BE2C (cell line): ENCODE data around the gene TCERG1L.

ENCODE experiments used
- DNase-seq: peaks from one replicate; pipeline ENCODE4 v3.0.0-alpha.2; 2020
- H3K27me3 ChIP-seq: fragments of 250-450 bp; sonication (Bioruptor Pico); 2 replicates; pipeline ENCODE4 v1.5.1; 2020; ENCODE audit warnings: mild to moderate bottlenecking
- H3K36me3 ChIP-seq: fragments of 250-450 bp; sonication (Bioruptor Pico); 2 replicates; pipeline ENCODE4 v1.5.1; 2020; ENCODE audit warnings: mild to moderate bottlenecking
- H3K4me1 ChIP-seq: fragments of 250-450 bp; sonication (Bioruptor Pico); 2 replicates; pipeline ENCODE4 v1.5.1; 2020
- H3K4me3 ChIP-seq: 2 replicates; pipeline ENCODE4 v1.5.1; 2011; ENCODE audit warnings: low read depth, low read length
- H3K9me3 ChIP-seq: fragments of 250-450 bp; sonication (Bioruptor Pico); 2 replicates; pipeline ENCODE4 v1.5.1; 2020
- TF ChIP-seq, protein P1 (sequence below): IDR thresholded peaks from 2 replicates; pipeline ENCODE4 v1.5.1; 2012; ENCODE audit warnings: mild to moderate bottlenecking, low read depth, low read length

The TCERG1L gene

DNA sequence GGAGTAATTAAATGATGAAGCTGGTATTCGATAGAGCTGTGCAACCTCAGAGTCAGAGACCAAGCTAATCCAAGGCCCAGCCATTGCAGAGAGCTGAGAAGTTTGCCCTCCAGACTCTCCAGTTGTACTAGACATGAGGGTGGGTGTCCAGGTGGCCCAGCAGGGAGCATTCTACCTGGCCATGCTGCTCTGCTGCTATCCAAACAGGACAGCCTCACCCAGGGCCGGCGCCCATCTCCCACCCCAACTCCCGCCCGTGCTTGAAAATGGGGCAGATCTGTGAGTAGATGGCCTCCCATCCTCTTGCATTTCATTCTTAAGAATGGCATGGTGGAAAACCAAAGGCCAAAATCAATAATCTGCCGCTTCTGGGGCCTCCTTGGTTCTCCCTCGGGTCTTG is 124.2 kb downstream of the TCERG1L start:
- no peaks in the 10 kb centered on the region for H3K4me1 ChIP-seq
- TF ChIP-seq, protein P1, sequence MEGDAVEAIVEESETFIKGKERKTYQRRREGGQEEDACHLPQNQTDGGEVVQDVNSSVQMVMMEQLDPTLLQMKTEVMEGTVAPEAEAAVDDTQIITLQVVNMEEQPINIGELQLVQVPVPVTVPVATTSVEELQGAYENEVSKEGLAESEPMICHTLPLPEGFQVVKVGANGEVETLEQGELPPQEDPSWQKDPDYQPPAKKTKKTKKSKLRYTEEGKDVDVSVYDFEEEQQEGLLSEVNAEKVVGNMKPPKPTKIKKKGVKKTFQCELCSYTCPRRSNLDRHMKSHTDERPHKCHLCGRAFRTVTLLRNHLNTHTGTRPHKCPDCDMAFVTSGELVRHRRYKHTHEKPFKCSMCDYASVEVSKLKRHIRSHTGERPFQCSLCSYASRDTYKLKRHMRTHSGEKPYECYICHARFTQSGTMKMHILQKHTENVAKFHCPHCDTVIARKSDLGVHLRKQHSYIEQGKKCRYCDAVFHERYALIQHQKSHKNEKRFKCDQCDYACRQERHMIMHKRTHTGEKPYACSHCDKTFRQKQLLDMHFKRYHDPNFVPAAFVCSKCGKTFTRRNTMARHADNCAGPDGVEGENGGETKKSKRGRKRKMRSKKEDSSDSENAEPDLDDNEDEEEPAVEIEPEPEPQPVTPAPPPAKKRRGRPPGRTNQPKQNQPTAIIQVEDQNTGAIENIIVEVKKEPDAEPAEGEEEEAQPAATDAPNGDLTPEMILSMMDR = no peak
- H3K9me3 ChIP-seq = no peaks in the 10 kb centered on the region
- H3K36me3 ChIP-seq = no peaks in the 10 kb centered on the region
- H3K4me3 ChIP-seq = no peak overlapping the region
- DNase-seq = no peak
- no peaks in the 10 kb centered on the region for H3K27me3 ChIP-seq

DNA sequence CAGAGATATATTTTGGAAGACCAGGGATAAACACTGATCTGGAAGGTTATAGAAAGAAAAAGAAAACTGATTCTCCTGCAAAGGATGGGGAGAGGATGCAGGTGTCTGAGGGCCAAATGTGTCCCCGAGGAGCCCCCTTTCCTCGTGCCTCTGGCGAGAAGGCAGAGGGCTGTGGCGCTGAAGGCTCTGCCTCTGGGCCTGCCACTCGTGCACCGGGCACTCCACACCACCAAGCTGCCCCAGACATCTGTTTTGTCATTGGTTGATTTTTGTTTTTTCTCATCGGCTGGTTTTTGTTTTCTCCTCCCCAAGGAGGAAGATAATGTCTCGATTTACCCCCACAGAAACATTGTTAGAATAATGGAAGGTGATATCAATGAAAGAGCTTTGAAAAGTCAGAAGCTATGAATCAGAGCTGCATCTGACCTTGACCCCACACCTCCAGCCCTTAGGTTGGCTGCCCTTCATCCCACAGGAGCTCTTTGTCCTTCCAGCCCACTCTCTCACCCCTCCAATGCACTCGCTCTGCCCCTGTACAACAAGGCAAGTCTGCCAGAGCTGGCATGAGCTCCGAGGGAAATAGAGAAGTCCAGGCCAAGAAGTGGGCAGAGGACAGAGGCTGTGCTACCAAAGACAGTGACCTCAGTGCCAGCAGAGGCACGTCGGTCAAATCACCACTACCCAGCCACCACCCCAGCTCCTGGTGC is 124.8 kb downstream of the TCERG1L start:
- no peak for DNase-seq
- Histone ChIP-seq H3K4me1 (no peaks in the 10 kb centered on the region), H3K27me3 (no peaks in the 10 kb centered on the region), H3K9me3 (no peaks in the 10 kb centered on the region), H3K36me3 (no peaks in the 10 kb centered on the region), H3K4me3 (no peak overlapping the region)
- TF ChIP-seq, protein P1 = no peak

DNA sequence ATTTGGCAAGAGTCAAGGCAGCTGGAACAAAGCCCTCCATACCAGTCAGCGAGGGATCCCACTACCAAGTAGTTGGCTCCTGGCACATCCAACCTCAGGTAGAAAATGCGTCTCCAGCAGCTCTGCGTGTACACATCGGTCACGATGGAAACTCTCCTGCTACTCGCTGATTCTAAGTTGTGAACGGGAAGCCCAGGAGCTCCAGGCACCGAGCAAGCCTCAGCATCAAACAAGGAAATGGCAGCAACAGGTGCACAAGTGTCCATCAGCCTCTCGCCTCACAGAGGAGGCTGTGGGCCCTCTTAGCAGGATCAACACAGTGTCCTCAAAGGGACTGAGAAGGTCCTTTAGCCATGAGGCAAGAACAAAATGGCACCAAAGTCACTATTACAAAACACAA is 127.0 kb downstream of the TCERG1L start:
- no peak overlapping the region for H3K4me3 ChIP-seq
- no peaks in the 10 kb centered on the region for H3K4me1 ChIP-seq
- no peaks in the 10 kb centered on the region for H3K36me3 ChIP-seq
- no peaks in the 10 kb centered on the region for H3K9me3 ChIP-seq
- no peaks in the 10 kb centered on the region for H3K27me3 ChIP-seq
- DNase-seq = no peak
- TF ChIP-seq, protein P1 = no peak

DNA sequence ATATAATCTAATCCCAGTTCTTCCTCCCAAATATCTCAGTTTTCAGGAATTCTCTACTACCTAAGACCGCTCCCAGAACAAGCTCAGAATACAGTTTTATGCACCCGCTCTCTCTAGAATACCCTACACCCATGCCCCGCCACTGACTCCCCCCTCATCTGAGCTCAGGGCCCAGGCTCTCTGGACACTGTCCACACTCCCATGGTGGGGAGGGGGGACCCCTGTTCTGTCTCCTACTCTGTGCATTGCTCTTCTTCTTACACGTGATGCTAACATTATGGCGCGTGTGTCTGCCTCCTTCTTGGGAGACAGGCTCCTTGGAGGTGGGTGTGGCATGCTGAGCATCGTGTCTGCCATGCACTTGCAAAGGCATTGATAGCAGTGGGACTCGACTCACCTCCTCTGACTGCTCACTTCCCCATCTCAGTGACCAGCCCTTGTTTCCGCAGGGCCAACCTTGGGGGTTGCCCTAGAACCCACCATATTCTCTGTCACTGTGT is 127.9 kb downstream of the TCERG1L start:
- no peaks in the 10 kb centered on the region for H3K27me3 ChIP-seq
- no peaks in the 10 kb centered on the region for H3K9me3 ChIP-seq
- no peaks in the 10 kb centered on the region for H3K36me3 ChIP-seq
- no peak overlapping the region for H3K4me3 ChIP-seq
- H3K4me1 ChIP-seq = no peaks in the 10 kb centered on the region
- TF ChIP-seq, protein P1 = no peak
- DNase-seq = no peak

DNA sequence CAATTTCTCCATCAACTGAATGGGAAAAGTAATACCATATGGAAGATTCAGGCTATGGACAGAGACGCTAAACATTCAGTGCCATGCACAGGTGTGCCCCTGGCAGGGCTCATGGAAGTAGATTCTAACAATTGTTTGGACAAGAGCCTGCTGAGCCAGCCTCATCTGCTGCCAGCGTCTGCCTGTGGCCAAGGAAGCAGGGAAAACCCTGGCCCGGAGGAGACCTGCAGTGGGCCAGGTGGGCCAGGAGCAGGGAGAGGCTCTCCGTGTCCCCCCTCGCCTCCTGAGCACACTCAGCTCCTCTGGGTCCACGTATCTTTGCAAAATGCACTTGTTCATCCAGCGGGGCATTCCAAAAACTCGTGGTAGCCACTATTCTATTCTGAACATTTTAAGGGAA is 130.1 kb downstream of the TCERG1L start:
- TF ChIP-seq, protein P1 = no peak
- no peaks in the 10 kb centered on the region for H3K27me3 ChIP-seq
- H3K9me3 ChIP-seq = no peaks in the 10 kb centered on the region
- H3K36me3 ChIP-seq = no peaks in the 10 kb centered on the region
- no peak for DNase-seq
- no peak overlapping the region for H3K4me3 ChIP-seq
- no peaks in the 10 kb centered on the region for H3K4me1 ChIP-seq

DNA sequence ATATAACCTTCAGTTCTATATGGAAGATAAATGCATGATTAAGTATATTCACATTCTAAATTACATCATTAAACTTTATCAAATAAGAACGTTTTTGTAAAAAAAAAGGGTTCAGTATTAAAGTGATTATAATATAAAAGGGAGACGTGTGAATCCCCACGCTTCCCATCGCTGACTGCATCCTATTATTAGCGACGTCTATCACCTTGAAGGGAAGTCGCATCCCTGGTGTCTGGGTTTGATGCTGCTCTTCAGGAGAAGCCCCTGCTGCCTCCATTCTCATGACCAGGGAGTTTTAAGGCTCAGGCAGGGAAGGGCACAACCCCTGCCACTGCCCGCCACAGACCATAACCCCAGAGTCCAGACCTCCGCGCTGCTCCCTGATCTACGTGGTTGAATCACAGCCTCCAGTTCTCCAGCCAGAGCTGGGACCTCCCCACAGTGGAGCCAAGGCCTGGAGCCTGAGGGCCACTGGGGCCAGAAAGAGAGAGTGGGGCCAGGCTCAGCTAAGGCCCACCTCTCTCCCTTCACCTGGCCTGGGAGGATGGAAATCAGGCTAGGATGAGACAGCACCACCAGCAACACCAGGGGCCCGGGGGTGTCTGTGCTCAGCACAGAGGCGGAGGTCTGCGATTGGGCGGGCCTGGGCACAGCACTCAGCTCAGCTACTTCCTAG is 130.6 kb downstream of the TCERG1L start:
- Histone ChIP-seq H3K4me1 (no peaks in the 10 kb centered on the region), H3K36me3 (no peaks in the 10 kb centered on the region), H3K9me3 (no peaks in the 10 kb centered on the region), H3K27me3 (no peaks in the 10 kb centered on the region), H3K4me3 (no peak overlapping the region)
- no peak for DNase-seq
- TF ChIP-seq, protein P1 = no peak
